OCI-LY3 (cell line): ENCODE results near the gene E2F1.

ENCODE experiments used
- H2AFZ ChIP-seq: fragments of 200-600, 300-600 bp; shearing (Covaris generic); 2 replicates; pipeline ENCODE4 v1.6.0; 2014; ENCODE audit warnings: antibody characterized with exemption, low read depth, low read length
- H3K27ac ChIP-seq: fragments of 200-600, 300-600 bp; sonication (generic); 2 replicates; pipeline ENCODE4 v1.5.1; 2014; ENCODE audit warnings: mild to moderate bottlenecking, low read length, moderate library complexity, mixed read lengths
- H3K27me3 ChIP-seq: fragments of 200-600, 300-600 bp; sonication (generic); 2 replicates; pipeline ENCODE4 v1.6.1; 2014; ENCODE audit warnings: low read depth, low read length, mixed read lengths
- H3K36me3 ChIP-seq: fragments of 200-600, 300-600 bp; sonication (generic); replicated peaks from 2 replicates; pipeline ENCODE3; 2014; ENCODE audit warnings: low read depth, low read length, mixed read lengths
- H3K4me1 ChIP-seq: fragments of 300-600, 200-600 bp; sonication (generic); 2 replicates; pipeline ENCODE4 v1.6.1; 2014; ENCODE audit warnings: low read length, mixed read lengths
- H3K4me2 ChIP-seq: fragments of 200-600, 300-600 bp; sonication (generic); 2 replicates; pipeline ENCODE4 v1.6.1; 2014; ENCODE audit warnings: low read length, mixed read lengths
- H3K4me3 ChIP-seq: fragments of 300-600, 200-600 bp; sonication (generic); 2 replicates; pipeline ENCODE4 v1.5.1; 2014; ENCODE audit warnings: antibody characterized with exemption, mild to moderate bottlenecking, low read length, moderate library complexity
- H3K79me2 ChIP-seq: fragments of 300-600, 200-600 bp; shearing (Covaris generic); 2 replicates; pipeline ENCODE4 v1.6.1; 2014; ENCODE audit warnings: mild to moderate bottlenecking, low read length, mixed read lengths
- H3K9ac ChIP-seq: fragments of 300-600, 200-600 bp; shearing (Covaris generic); 2 replicates; pipeline ENCODE4 v1.6.0; 2014; ENCODE audit warnings: mild to moderate bottlenecking, low read length, moderate library complexity
- H3K9me3 ChIP-seq: fragments of 200-600, 300-600 bp; shearing (Covaris generic); 2 replicates; pipeline ENCODE4 v1.6.1; 2014; ENCODE audit warnings: low read length, mixed read lengths; ENCODE audit not compliant: insufficient read depth
- H4K20me1 ChIP-seq: fragments of 200-600, 300-600 bp; sonication (generic); 2 replicates; pipeline ENCODE4 v1.6.1; 2016; ENCODE audit warnings: low read length, mixed read lengths; ENCODE audit not compliant: insufficient read depth
- EZH2phosphoT487 ChIP-seq: fragments of 200-600 bp; shearing (Covaris generic); IDR thresholded peaks from 2 replicates; pipeline ENCODE4 v1.6.1; 2018; ENCODE audit warnings: antibody characterized with exemption, mixed run types, low read depth
- TF ChIP-seq, protein P1 (sequence below): fragments of 200-600, 300-600 bp; sonication (generic); IDR thresholded peaks from 2 replicates; pipeline ENCODE4 v1.5.1; 2014; ENCODE audit warnings: antibody characterized with exemption, low read length, low read depth

The E2F1 gene

DNA sequence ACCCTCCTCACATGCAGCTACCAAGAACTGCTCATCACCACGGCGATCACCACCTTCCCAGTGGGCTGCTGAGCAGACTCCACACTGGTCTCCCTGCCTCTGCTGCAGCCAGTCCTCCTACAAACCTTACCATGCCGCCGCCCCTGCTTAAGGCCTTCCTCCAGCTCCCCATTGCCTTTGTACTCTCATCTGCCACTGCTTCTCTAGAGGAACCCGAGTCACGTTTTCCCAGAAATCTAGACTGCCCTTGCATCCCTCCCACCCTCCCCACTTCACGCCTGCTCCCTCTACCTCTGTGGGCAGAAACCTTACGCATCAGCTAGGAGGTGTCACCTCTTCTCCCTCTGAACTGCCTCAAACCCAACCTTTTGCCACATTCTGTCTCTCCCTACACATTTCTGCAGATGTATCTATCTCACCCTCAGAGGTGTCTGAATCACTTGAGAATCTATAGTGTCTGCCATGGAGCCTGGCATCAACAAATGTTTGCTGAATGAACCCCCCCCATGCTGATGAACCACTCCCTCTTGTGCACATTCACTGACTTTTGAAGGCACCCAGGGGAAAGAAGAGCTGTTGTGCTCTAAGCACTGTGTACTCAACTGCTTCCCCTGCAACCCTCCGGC, 4.3 kb downstream of the E2F1 start:
- Histone ChIP-seq H3K4me3 (no peak overlapping the region), H2AFZ (no peak overlapping the region), H3K4me2 (no peak overlapping the region), H3K27ac (no peak overlapping the region), H3K4me1 (peaks cover 16% of the 10 kb centered on the region), H3K9me3 (no peaks in the 10 kb centered on the region), H4K20me1 (peaks cover 81% of the 10 kb centered on the region), H3K79me2 (peaks cover 64% of the 10 kb centered on the region), H3K27me3 (no peaks in the 10 kb centered on the region), H3K9ac (no peak overlapping the region), H3K36me3 (peaks cover 54% of the 10 kb centered on the region)
- TF ChIP-seq EZH2phosphoT487: no peak
- TF ChIP-seq, protein P1, sequence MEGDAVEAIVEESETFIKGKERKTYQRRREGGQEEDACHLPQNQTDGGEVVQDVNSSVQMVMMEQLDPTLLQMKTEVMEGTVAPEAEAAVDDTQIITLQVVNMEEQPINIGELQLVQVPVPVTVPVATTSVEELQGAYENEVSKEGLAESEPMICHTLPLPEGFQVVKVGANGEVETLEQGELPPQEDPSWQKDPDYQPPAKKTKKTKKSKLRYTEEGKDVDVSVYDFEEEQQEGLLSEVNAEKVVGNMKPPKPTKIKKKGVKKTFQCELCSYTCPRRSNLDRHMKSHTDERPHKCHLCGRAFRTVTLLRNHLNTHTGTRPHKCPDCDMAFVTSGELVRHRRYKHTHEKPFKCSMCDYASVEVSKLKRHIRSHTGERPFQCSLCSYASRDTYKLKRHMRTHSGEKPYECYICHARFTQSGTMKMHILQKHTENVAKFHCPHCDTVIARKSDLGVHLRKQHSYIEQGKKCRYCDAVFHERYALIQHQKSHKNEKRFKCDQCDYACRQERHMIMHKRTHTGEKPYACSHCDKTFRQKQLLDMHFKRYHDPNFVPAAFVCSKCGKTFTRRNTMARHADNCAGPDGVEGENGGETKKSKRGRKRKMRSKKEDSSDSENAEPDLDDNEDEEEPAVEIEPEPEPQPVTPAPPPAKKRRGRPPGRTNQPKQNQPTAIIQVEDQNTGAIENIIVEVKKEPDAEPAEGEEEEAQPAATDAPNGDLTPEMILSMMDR: no peak

DNA sequence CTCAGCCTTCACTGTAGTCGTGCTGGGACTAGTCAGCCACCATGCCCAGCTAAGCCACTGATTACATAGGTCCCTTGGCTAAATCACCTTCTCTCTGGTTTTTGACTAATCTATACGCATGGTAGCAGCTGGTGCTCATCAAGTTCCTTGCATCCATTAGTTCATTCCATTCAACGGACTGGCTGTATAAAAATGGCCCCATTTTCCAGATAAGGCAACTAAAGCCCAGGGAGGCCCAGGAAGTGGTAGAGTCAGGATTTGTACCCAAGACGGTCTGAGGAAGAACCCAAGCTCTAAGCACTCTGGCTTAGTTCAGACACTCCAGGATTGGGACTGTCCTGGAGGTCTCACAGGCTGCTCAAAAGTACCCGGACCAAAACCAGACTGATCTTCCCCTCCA, 4.9 kb downstream of the E2F1 start:
- no peaks in the 10 kb centered on the region for H3K27me3 ChIP-seq
- H3K4me1 ChIP-seq: peaks cover 13% of the 10 kb centered on the region
- H3K79me2 ChIP-seq: peaks cover 64% of the 10 kb centered on the region

DNA sequence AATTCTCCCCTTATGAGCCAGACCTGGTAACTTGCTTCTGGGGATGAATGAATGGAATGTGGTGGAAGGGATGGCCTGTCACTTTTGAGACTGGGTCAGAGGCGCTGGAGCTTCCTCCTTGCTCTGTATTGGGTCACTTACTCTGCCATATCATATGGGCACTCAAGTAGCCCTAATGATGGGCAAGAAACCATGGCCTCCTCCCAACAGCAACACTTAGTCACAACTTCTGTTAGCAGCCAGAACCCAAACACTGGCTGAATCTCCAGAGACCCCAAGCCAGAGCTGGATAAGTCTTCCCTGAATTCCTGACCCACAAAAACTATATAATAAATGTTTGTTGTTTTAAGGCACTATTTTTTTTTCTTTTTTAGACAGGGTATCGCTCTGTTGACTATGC, 5.5 kb downstream of the E2F1 start:
- Histone ChIP-seq H3K9me3 (no peaks in the 10 kb centered on the region), H3K4me2 (no peak overlapping the region), H3K4me3 (no peak overlapping the region), H3K79me2 (peaks cover 61% of the 10 kb centered on the region), H2AFZ (no peak overlapping the region), H4K20me1 (peaks cover 89% of the 10 kb centered on the region), H3K27me3 (no peaks in the 10 kb centered on the region), H3K9ac (no peak overlapping the region), H3K27ac (no peak overlapping the region), H3K36me3 (peaks cover 64% of the 10 kb centered on the region), H3K4me1 (peaks cover 13% of the 10 kb centered on the region)
- no peak for TF ChIP-seq EZH2phosphoT487
- TF ChIP-seq, protein P1: no peak

More for the DNA sequence above, 4.9 kb downstream of the E2F1 start:
- no peak for TF ChIP-seq EZH2phosphoT487
- TF ChIP-seq, protein P1: no peak
- H3K27ac ChIP-seq: no peak overlapping the region
- no peak overlapping the region for H2AFZ ChIP-seq
- H3K4me2 ChIP-seq: no peak overlapping the region
- H3K9ac ChIP-seq: no peak overlapping the region
- no peak overlapping the region for H3K4me3 ChIP-seq
- H3K36me3 ChIP-seq: peaks cover 58% of the 10 kb centered on the region
- no peaks in the 10 kb centered on the region for H3K9me3 ChIP-seq
- peaks cover 83% of the 10 kb centered on the region for H4K20me1 ChIP-seq

DNA sequence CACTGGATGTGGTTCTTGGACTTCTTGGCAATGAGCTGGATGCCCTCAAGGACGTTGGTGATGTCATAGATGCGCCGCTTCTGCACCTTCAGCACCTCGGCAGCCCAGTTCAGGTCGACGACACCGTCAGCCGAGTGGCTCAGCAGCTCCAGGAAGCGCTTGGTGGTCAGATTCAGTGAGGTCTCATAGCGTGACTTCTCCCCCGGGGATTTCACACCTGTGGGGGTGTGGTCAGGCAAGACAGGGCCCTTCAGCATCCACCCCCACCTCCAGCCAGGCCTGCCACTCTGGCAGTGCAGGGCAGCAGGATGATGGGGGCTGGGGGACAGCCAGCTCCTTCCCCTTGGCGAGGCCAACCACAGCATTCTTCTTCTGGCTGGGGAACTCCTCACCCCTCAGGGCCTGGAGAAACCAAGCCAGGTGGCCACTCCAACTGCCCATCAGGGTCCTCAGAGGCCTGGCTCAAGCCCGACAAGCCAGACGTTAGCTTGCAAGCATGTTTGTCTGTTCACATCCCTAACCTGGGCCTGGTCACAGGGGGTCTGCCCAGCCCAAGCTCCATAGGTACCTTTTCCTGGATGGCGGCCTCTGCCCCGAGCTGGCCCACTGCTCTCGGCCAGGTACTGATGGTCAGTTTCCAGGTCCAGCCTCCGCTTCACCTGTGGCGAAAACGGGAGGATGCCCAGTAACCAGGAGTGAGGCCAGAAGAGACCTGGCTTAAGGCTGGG, 6.3 kb downstream of the E2F1 start:
- no peak overlapping the region for H3K9ac ChIP-seq
- no peak overlapping the region for H2AFZ ChIP-seq
- H3K4me3 ChIP-seq: no peak overlapping the region
- H4K20me1 ChIP-seq: peaks cover 93% of the 10 kb centered on the region
- peaks cover 17% of the 10 kb centered on the region for H3K4me1 ChIP-seq
- H3K79me2 ChIP-seq: peaks cover 53% of the 10 kb centered on the region
- TF ChIP-seq, protein P1: no peak
- TF ChIP-seq EZH2phosphoT487: no peak
- no peak overlapping the region for H3K27ac ChIP-seq
- H3K4me2 ChIP-seq: no peak overlapping the region
- no peaks in the 10 kb centered on the region for H3K9me3 ChIP-seq
- H3K27me3 ChIP-seq: no peaks in the 10 kb centered on the region
- H3K36me3 ChIP-seq: peaks cover 61% of the 10 kb centered on the region
